Lung (tissue), 12 donors: ENCODE data around the gene PIEZO1. TPM values are rescaled to one million over a fixed set of nuclear protein-coding genes. Genes with fewer than 3 reads are reported as not detected.

ENCODE experiments used
- ATAC-seq: fragments of 200-7000 bp; cut with Tn5 transposase; one replicate; pipeline ENCODE4 v1.9.1; 2020; ENCODE audit warnings: moderate number of reproducible peaks; ENCODE audit not compliant: insufficient read depth, low FRiP score
- DNase-seq, 3 donors: peaks; one replicate each; pipeline ENCODE4 v3.0.0-alpha.2; 2013 to 2017
- H3K27ac ChIP-seq, 2 donors: one replicate each; pipeline ENCODE4 v1.5.1; 2013; ENCODE audit warnings: mild to moderate bottlenecking in 2 of 2, moderate library complexity in 2 of 2, control low read depth in 1 of 2, inconsistent platforms in 1 of 2, low read depth in 1 of 2, low read length in 1 of 2
- H3K27me3 ChIP-seq, 3 donors: one replicate each; pipeline ENCODE4 v1.5.1; 2013; ENCODE audit warnings: low read length in 2 of 3; ENCODE audit not compliant: control insufficient read depth in 3 of 3, insufficient read depth in 3 of 3
- H3K36me3 ChIP-seq, 4 donors: one replicate each; pipeline ENCODE4 v1.5.1; 2013; ENCODE audit warnings: low read length in 4 of 4, mild to moderate bottlenecking in 1 of 4, moderate library complexity in 1 of 4; ENCODE audit not compliant: control insufficient read depth in 4 of 4, insufficient read depth in 4 of 4
- H3K4me1 ChIP-seq, 5 donors: one replicate each; pipeline ENCODE4 v1.5.1; 2013; ENCODE audit warnings: low read length in 5 of 5, mild to moderate bottlenecking in 2 of 5, moderate library complexity in 1 of 5; ENCODE audit not compliant: control insufficient read depth in 5 of 5, insufficient read depth in 5 of 5
- H3K4me3 ChIP-seq: one replicate; pipeline ENCODE4 v1.5.1; 2013; ENCODE audit warnings: mild to moderate bottlenecking, control low read depth, moderate library complexity
- H3K9ac ChIP-seq, 2 donors: one replicate each; pipeline ENCODE4 v1.5.1; 2013; ENCODE audit warnings: low read length in 2 of 2, control low read depth in 1 of 2; ENCODE audit not compliant: insufficient read depth in 1 of 2
- H3K9me3 ChIP-seq, 4 donors: one replicate each; pipeline ENCODE4 v1.5.1; 2013; ENCODE audit warnings: low read length in 3 of 4, mild to moderate bottlenecking in 1 of 4, moderate library complexity in 1 of 4; ENCODE audit not compliant: control insufficient read depth in 4 of 4, insufficient read depth in 3 of 4
- WGBS, 2 donors: extraction: QIAGEN DNeasy Blood & Tissue Kit; methylation state at CpG; one replicate each; pipeline ENCODE4 v1.1.7; 2013; 5-methylcytosine and 5-hydroxymethylcytosine counted together
- polyA plus RNA-seq, 2 donors: library from polyadenylated mRNA; stranded (reverse); fragments of 200-250 nt; gene quantifications; one replicate each; pipeline ENCODE4 v1.2.1, GENCODE V29; 2013
- total RNA-seq, 2 donors: library from RNA; depleted of rRNA in 1 of 2; stranded (reverse); fragments of >200 nt in 1 of 2; gene quantifications; one replicate each; pipeline ENCODE4 v1.2.1, GENCODE V29; 2014 to 2021
- TF ChIP-seq, protein P1 (sequence below): IDR thresholded peaks from 2 replicates; pipeline ENCODE4 v1.5.1; 2012; ENCODE audit warnings: mild to moderate bottlenecking; ENCODE audit errors: control extremely low read depth, extremely low read depth
- donor health status: control.
- donor health status: control.
- donor health status: Bipolar disorder and iron deficiency.
- donor health status: healthy.
- donor health status: DM: yes; HTN: yes; CAD: no.

PIEZO1 gene
- total and polyA plus RNA-seq, 4 donors = 113 to 207 (median 190) TPM

DNA sequence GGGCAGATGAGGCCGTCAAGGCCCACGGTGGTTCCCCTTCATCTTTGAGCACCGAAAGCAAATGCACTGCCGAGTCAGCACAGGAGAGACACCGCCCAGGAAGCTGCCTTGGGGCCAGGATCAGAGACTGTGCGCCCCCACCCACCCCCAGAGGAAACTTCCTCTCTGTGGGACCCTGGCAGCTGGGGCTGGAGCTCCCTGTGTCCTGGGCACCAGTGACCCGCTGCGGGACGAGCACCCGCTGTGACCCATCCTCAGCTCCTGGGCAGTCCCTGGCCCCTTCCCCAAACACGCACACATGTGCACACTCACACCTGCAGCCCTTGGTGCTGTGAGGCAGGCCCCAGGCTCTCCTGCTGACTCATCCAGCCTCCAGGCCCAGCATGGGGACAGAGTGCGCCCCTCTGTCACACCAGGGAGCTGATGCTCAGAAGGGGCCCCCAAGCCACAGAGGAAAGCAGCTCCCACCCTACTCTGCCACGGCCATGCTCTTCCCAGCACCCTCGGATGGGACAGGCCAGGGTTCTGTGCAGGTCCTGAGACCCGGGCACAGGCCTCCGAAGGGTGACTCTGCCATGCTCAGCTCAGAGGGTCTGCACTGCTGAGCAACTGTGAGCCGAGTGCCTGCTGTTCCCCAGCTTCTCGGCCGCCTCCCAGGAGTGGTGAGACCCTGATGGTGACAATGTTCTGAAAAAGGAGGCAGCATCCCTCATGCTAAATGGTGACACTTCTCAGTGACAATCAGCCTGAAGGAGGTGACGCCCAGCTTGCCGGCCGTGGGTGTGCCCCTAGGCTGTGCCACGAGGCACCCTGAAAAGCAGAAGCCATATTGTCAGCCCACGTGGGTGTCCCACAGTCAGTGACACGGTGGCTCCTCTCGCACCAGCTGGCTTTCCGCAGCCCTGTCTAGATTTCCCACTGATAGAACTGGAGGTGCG, 3.6 kb downstream of the PIEZO1 start:
- Histone ChIP-seq H3K4me3 (no peak overlapping the region), H3K9ac (no peak overlapping the region), H3K9me3 (no peaks in the 10 kb centered on the region), H3K27me3 (no peaks in the 10 kb centered on the region), H3K4me1 (peaks cover 0 to 50% (median 25%) of the 10 kb centered on the region in 5 donors), H3K27ac (peak overlapping the region in 1 of 2 donors; percentile 96), H3K36me3 (peaks cover 0 to 11% (median 0%) of the 10 kb centered on the region in 4 donors)
- TF ChIP-seq, protein P1, sequence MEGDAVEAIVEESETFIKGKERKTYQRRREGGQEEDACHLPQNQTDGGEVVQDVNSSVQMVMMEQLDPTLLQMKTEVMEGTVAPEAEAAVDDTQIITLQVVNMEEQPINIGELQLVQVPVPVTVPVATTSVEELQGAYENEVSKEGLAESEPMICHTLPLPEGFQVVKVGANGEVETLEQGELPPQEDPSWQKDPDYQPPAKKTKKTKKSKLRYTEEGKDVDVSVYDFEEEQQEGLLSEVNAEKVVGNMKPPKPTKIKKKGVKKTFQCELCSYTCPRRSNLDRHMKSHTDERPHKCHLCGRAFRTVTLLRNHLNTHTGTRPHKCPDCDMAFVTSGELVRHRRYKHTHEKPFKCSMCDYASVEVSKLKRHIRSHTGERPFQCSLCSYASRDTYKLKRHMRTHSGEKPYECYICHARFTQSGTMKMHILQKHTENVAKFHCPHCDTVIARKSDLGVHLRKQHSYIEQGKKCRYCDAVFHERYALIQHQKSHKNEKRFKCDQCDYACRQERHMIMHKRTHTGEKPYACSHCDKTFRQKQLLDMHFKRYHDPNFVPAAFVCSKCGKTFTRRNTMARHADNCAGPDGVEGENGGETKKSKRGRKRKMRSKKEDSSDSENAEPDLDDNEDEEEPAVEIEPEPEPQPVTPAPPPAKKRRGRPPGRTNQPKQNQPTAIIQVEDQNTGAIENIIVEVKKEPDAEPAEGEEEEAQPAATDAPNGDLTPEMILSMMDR = no peak
- ATAC-seq = no peak
- no peak for DNase-seq
- WGBS, 2 donors = 22 to 46% methylated on average over 28 of the region's 28 CpGs

DNA sequence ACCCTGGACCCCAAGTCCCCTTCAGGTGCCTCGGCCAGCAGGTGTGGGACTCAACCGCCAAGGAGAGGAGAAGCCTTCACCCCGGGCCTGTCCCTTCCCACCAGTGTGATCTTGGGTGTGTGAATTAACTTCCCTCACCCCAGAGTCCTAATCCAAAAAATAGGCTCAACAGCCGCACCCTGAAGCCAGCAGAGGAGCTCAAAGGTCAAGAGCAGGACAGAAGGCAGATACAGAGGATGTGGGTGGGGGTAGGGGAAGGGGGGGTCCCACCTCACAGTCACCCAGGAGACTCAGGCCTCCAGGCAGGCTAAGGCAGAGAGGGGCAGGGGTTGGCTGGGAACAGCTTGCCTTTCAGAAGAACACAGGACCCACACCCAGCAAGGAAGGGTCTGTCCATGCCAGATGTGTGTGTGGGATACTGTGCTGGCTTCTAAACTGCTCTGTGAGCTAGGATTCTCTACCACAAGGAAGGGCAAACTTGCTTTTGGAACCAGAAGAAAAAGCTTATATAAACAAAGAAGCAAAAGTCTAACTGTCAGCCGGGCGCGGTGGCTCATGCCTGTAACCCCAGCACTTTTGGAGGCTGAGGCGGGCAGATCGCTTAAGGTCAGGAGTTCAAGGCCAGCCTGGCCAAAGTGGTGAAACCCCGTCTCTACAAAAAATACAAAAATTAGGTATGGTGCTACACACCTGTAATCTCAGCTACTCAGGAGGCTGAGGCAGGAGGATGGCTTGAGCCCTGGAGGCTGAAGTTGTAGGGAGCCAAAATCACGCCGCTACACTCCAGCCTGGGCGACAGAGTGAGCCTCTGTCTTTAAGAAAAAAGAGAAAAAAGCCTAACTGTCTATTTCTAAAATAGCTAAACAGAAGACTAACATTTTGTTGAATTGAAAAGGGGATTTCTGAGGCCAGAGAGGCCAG, 4.6 kb downstream of the PIEZO1 start:
- Histone ChIP-seq H3K9ac (no peak overlapping the region), H3K27ac (peak overlapping the region in 1 of 2 donors; percentile 96), H3K4me1 (peaks cover 0 to 51% (median 25%) of the 10 kb centered on the region in 5 donors), H3K27me3 (no peaks in the 10 kb centered on the region), H3K36me3 (peaks cover 0 to 11% (median 0%) of the 10 kb centered on the region in 4 donors), H3K9me3 (no peaks in the 10 kb centered on the region), H3K4me3 (no peak overlapping the region)
- DNase-seq (no peak), ATAC-seq (no peak)
- 57 to 71% methylated on average over 12 to 13 of the region's 13 CpGs for WGBS, 2 donors
- TF ChIP-seq, protein P1 = no peak

DNA sequence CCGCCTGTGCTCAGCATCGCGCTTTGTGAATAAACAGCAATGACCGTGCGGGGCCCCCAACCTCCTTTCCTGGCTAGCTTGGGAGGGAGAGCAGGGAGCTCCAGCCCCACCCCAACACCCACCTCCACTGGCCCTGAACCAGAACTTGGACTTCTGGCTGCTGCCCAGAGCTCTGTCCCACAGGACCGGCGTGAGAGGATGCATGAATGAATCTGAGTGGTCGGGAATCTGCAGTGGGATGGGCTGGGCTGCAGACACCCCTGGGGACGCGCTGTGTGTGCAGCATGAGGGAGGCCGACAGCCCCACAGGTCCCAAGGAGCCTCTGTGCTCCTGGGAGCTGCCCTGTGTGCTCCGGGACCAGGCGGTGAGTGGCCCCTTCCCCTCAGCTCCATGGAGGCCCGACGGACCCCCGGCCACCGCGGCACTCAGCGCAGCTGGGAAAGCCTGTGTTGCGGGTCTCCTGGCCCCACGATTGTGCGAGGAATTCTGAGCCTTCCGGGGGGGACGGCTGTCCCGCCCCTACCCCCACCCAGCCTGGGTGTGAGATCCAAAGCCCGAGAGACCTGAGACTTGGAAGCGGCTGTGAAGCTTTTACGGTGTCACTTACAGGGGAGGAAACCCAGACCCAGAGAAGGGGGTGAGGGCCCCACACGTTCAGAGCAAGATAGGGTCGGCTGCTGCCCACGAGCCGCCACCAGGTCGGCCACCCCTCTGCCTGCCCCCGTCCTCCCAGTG, 5.4 kb downstream of the PIEZO1 start:
- no peak for ATAC-seq
- WGBS, 2 donors = 55 to 59% methylated on average over 32 to 34 of the region's 34 CpGs
- H3K27me3 ChIP-seq = no peaks in the 10 kb centered on the region
- peak in 1 of 3 donors; percentile 31 for DNase-seq
- H3K27ac ChIP-seq = peak overlapping the region in 1 of 2 donors; percentile 50
- peaks cover 0 to 54% (median 25%) of the 10 kb centered on the region in 5 donors for H3K4me1 ChIP-seq
- TF ChIP-seq, protein P1 = no peak
- H3K36me3 ChIP-seq = peaks cover 0 to 11% (median 0%) of the 10 kb centered on the region in 4 donors
- no peak overlapping the region for H3K9ac ChIP-seq
- H3K9me3 ChIP-seq = no peaks in the 10 kb centered on the region
- H3K4me3 ChIP-seq = no peak overlapping the region
